ENCODE results near the gene PLA2G15.

The PLA2G15 gene

DNA sequence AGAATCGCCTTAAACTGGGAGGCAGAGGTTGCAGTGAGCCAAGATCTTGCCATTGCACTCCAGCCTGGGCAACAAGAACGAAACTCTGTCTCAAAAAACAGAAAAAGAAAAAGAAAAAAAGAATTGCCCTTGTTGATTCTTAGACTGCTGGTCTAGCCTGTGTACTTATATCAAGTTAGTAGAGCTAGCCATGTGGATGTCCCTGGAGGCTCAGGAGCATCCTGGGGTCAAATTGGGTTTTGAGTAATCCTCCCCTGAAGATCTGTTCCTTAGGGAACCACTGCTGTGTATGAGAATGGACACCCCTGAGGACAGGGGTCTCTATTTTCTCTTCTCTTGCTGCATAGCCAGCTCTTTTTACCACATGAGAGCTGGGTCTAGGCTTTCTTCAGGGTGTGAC, 44.0 kb downstream of the PLA2G15 start:
- Histone ChIP-seq H3K4me3 (ENCODE audit: insufficient read length, low read depth) (no peak overlapping the region), H3K4me1 (ENCODE audit: insufficient read depth, insufficient read length) (no peaks in the 10 kb centered on the region), H3K9me3 (ENCODE audit: insufficient read depth, low read length) (no peaks in the 10 kb centered on the region), H3K9ac (ENCODE audit: insufficient read length, low read depth) (no peak overlapping the region), H3K27me3 (ENCODE audit: insufficient read depth, insufficient read length) (no peaks in the 10 kb centered on the region), H3K36me3 (ENCODE audit: insufficient read depth, insufficient read length, low read length) (peaks cover 82% of the 10 kb centered on the region)
- no peak for TF ChIP-seq SUZ12 (IDR thresholded peaks at IDR 0.05; ENCODE audit: extremely low read depth, insufficient read depth, insufficient read length)
- TF ChIP-seq ZNF274 (IDR thresholded peaks at IDR 0.05; ENCODE audit: low read depth, low read length) = no peak
- TF ChIP-seq YY1 (IDR thresholded peaks at IDR 0.05; ENCODE audit: insufficient read depth, insufficient read length) = no peak
- DNase-seq (ENCODE audit: low read depth, low spot score) = no peak

GRCh38 chr16:68289621-68290329, 44.6 kb downstream of the PLA2G15 start:
- DNase-seq (ENCODE audit: low read depth, low spot score) = no peak
- TF ChIP-seq ZNF274 (IDR thresholded peaks at IDR 0.05; ENCODE audit: low read depth, low read length) (no peak), YY1 (IDR thresholded peaks at IDR 0.05; ENCODE audit: insufficient read depth, insufficient read length) (no peak), SUZ12 (IDR thresholded peaks at IDR 0.05; ENCODE audit: extremely low read depth, insufficient read depth, insufficient read length) (no peak)
- Histone ChIP-seq H3K27me3 (ENCODE audit: insufficient read depth, insufficient read length) (no peaks in the 10 kb centered on the region), H3K4me1 (ENCODE audit: insufficient read depth, insufficient read length) (no peaks in the 10 kb centered on the region), H3K36me3 (ENCODE audit: insufficient read depth, insufficient read length, low read length) (peaks cover 84% of the 10 kb centered on the region), H3K9ac (ENCODE audit: insufficient read length, low read depth) (no peak overlapping the region), H3K4me3 (ENCODE audit: insufficient read length, low read depth) (no peak overlapping the region), H3K9me3 (ENCODE audit: insufficient read depth, low read length) (no peaks in the 10 kb centered on the region)

- no peak for DNase-seq (ENCODE audit: low read depth, low spot score)
- H3K9me3 ChIP-seq (ENCODE audit: insufficient read depth, low read length) = no peaks in the 10 kb centered on the region
- H3K4me1 ChIP-seq (ENCODE audit: insufficient read depth, insufficient read length) = no peaks in the 10 kb centered on the region
- H3K4me3 ChIP-seq (ENCODE audit: insufficient read length, low read depth) = no peak overlapping the region
- peaks cover 84% of the 10 kb centered on the region for H3K36me3 ChIP-seq (ENCODE audit: insufficient read depth, insufficient read length, low read length)
- TF ChIP-seq ZNF274 (IDR thresholded peaks at IDR 0.05; ENCODE audit: low read depth, low read length) (no peak), YY1 (IDR thresholded peaks at IDR 0.05; ENCODE audit: insufficient read depth, insufficient read length) (no peak), SUZ12 (IDR thresholded peaks at IDR 0.05; ENCODE audit: extremely low read depth, insufficient read depth, insufficient read length) (no peak)
- H3K9ac ChIP-seq (ENCODE audit: insufficient read length, low read depth) = no peak overlapping the region
- H3K27me3 ChIP-seq (ENCODE audit: insufficient read depth, insufficient read length) = no peaks in the 10 kb centered on the region
These were observed 45.3 kb downstream of the PLA2G15 start for GRCh38 chr16:68290450-68290849.

GRCh38 chr16:68291227-68291626, 46.1 kb downstream of the PLA2G15 start:
- Histone ChIP-seq H3K4me1 (ENCODE audit: insufficient read depth, insufficient read length) (no peaks in the 10 kb centered on the region), H3K9ac (ENCODE audit: insufficient read length, low read depth) (no peak overlapping the region), H3K27me3 (ENCODE audit: insufficient read depth, insufficient read length) (no peaks in the 10 kb centered on the region), H3K9me3 (ENCODE audit: insufficient read depth, low read length) (no peaks in the 10 kb centered on the region), H3K36me3 (ENCODE audit: insufficient read depth, insufficient read length, low read length) (peaks cover 85% of the 10 kb centered on the region), H3K4me3 (ENCODE audit: insufficient read length, low read depth) (no peak overlapping the region)
- no peak for DNase-seq (ENCODE audit: low read depth, low spot score)
- TF ChIP-seq YY1 (IDR thresholded peaks at IDR 0.05; ENCODE audit: insufficient read depth, insufficient read length) = no peak
- TF ChIP-seq SUZ12 (IDR thresholded peaks at IDR 0.05; ENCODE audit: extremely low read depth, insufficient read depth, insufficient read length) = no peak
- TF ChIP-seq ZNF274 (IDR thresholded peaks at IDR 0.05; ENCODE audit: low read depth, low read length) = no peak

- no peak for DNase-seq (ENCODE audit: low read depth, low spot score)
- Histone ChIP-seq H3K36me3 (ENCODE audit: insufficient read depth, insufficient read length, low read length) (peaks cover 85% of the 10 kb centered on the region), H3K4me3 (ENCODE audit: insufficient read length, low read depth) (no peak overlapping the region), H3K9me3 (ENCODE audit: insufficient read depth, low read length) (no peaks in the 10 kb centered on the region), H3K9ac (ENCODE audit: insufficient read length, low read depth) (no peak overlapping the region), H3K27me3 (ENCODE audit: insufficient read depth, insufficient read length) (no peaks in the 10 kb centered on the region), H3K4me1 (ENCODE audit: insufficient read depth, insufficient read length) (no peaks in the 10 kb centered on the region)
- no peak for TF ChIP-seq ZNF274 (IDR thresholded peaks at IDR 0.05; ENCODE audit: low read depth, low read length)
- TF ChIP-seq SUZ12 (IDR thresholded peaks at IDR 0.05; ENCODE audit: extremely low read depth, insufficient read depth, insufficient read length) = no peak
These were observed 47.3 kb downstream of the PLA2G15 start for GRCh38 chr16:68292425-68292824.

DNA sequence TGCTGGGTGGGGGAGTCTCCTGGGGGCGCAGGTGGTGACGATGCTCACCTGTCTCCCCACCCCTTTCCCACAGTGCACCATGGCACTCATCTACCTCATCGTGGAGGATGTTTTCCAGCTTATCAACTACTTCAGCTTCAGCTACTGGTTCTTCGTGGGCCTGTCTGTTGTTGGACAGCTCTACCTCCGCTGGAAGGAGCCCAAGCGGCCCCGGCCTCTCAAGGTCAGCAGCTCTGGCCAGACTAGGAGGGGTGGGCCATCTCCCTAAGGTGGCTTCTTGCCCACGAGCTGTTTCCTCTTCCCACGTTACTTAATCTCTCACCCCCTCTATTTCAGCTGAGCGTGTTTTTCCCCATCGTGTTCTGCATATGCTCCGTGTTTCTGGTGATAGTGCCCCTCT, 51.1 kb downstream of the PLA2G15 start:
- DNase-seq (ENCODE audit: low read depth, low spot score) = no peak
- H3K4me1 ChIP-seq (ENCODE audit: insufficient read depth, insufficient read length) = peaks cover 3% of the 10 kb centered on the region
- no peaks in the 10 kb centered on the region for H3K27me3 ChIP-seq (ENCODE audit: insufficient read depth, insufficient read length)
- no peak overlapping the region for H3K9ac ChIP-seq (ENCODE audit: insufficient read length, low read depth)
- TF ChIP-seq ZNF274 (IDR thresholded peaks at IDR 0.05; ENCODE audit: low read depth, low read length) (no peak), SUZ12 (IDR thresholded peaks at IDR 0.05; ENCODE audit: extremely low read depth, insufficient read depth, insufficient read length) (no peak), YY1 (IDR thresholded peaks at IDR 0.05; ENCODE audit: insufficient read depth, insufficient read length) (no peak)
- H3K36me3 ChIP-seq (ENCODE audit: insufficient read depth, insufficient read length, low read length) = peaks cover 95% of the 10 kb centered on the region
- no peak overlapping the region for H3K4me3 ChIP-seq (ENCODE audit: insufficient read length, low read depth)
- no peaks in the 10 kb centered on the region for H3K9me3 ChIP-seq (ENCODE audit: insufficient read depth, low read length)

- H3K9me3 ChIP-seq (ENCODE audit: insufficient read depth, low read length) = no peaks in the 10 kb centered on the region
- no peaks in the 10 kb centered on the region for H3K27me3 ChIP-seq (ENCODE audit: insufficient read depth, insufficient read length)
- TF ChIP-seq SUZ12 (IDR thresholded peaks at IDR 0.05; ENCODE audit: extremely low read depth, insufficient read depth, insufficient read length) (no peak), ZNF274 (IDR thresholded peaks at IDR 0.05; ENCODE audit: low read depth, low read length) (no peak), YY1 (IDR thresholded peaks at IDR 0.05; ENCODE audit: insufficient read depth, insufficient read length) (no peak)
- no peak for DNase-seq (ENCODE audit: low read depth, low spot score)
- no peak overlapping the region for H3K9ac ChIP-seq (ENCODE audit: insufficient read length, low read depth)
- H3K36me3 ChIP-seq (ENCODE audit: insufficient read depth, insufficient read length, low read length) = peaks cover 94% of the 10 kb centered on the region
- H3K4me1 ChIP-seq (ENCODE audit: insufficient read depth, insufficient read length) = peaks cover 3% of the 10 kb centered on the region
- no peak overlapping the region for H3K4me3 ChIP-seq (ENCODE audit: insufficient read length, low read depth)
These were observed 51.5 kb downstream of the PLA2G15 start for GRCh38 chr16:68296693-68297092.

Data from NT2/D1 (cell line).